ENCODE measurements around the gene LCE1D.

DNA sequence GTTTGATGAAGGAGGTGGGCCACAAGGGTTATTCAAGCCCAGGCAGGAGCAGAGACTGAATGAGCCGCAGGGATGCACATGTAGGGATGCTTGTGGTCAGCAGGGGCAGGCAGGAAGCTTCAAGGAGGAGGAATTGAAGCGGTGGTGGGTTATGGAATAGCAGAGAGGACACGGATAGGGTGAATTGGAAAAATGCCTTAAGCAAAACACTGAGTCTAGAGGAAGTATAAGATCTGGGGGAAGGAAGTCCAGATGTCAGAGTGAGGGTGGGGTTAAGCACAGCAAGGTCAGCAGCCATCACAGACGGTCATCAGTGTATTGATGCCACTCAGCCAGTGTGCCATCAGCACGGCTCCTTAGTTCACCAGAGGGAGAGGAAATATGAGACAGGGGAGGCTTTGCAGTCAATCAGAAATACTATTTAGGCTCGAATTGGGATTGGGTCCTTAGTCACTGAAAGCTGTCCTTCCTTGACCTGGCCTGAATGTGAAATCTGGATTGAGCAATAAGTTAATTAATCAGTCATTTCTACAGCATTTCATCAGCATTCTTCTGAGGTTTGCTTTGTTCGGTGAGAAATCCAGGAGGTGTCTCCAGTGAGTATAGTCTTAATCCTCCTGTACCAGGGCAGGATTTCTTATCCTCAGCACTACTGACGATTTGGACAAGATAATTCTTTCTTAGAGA, 27.5 kb upstream of the LCE1D start:
- TF ChIP-seq SIN3A (IDR thresholded peaks at IDR 0.05; ENCODE audit: borderline replicate concordance, insufficient read depth, low read length), result no peak
- no peak for TF ChIP-seq POLR2AphosphoS5 (IDR thresholded peaks at IDR 0.05; ENCODE audit: low read depth, low read length)
- no peak for TF ChIP-seq TAF1 (IDR thresholded peaks at IDR 0.05; ENCODE audit: borderline replicate concordance, insufficient read depth, low read length)

Data from PFSK-1 (cell line).